WTC11 (cell line): ENCODE measurements around the gene NOTUM. TPM values are rescaled to one million over a fixed set of nuclear protein-coding genes. Genes with fewer than 3 reads are reported as not detected.

Experiments used
- ATAC-seq: fragments of 200-7000 bp; cut with Tn5 transposase; 2 replicates; pipeline ENCODE4 v1.10.0; 2021; ENCODE audit warnings: mild to moderate bottlenecking, moderate library complexity
- CTCF ChIA-PET: fragments of 300-600 bp; sonication (Branson Sonifier 250); formaldehyde crosslinking; loops from one replicate; lab custom pipeline; 2021; ENCODE audit warnings: antibody characterized with exemption; lab: Charles Lee
- POLR2A ChIA-PET: fragments of 350-600 bp; sonication (Branson Sonifier 250); formaldehyde crosslinking; loops from one replicate; lab custom pipeline; 2021; ENCODE audit warnings: antibody characterized with exemption; lab: Charles Lee
- DNase-seq: peaks from one replicate; pipeline ENCODE4 v3.0.0; 2021; ENCODE audit warnings: low spot score
- H3K27ac Mint-ChIP-seq: 2 replicates; pipeline ENCODE4 v1.8.0; 2021; ENCODE audit warnings: mixed read lengths
- H3K27me3 Mint-ChIP-seq: 2 replicates; pipeline ENCODE4 v1.8.0; 2021; ENCODE audit warnings: low read depth, mild to moderate bottlenecking, moderate library complexity, mixed read lengths
- H3K36me3 Mint-ChIP-seq: 2 replicates; pipeline ENCODE4 v1.8.0; 2021; ENCODE audit warnings: mixed read lengths
- H3K4me1 Mint-ChIP-seq: 2 replicates; pipeline ENCODE4 v1.8.0; 2022; ENCODE audit warnings: mixed read lengths
- H3K4me3 Mint-ChIP-seq: 2 replicates; pipeline ENCODE4 v1.8.0; 2021; ENCODE audit warnings: mild to moderate bottlenecking, moderate library complexity, mixed read lengths
- H3K9me3 Mint-ChIP-seq: 2 replicates; pipeline ENCODE4 v1.8.0; 2021; ENCODE audit warnings: mixed read lengths
- ATF2 ChIP-seq: sonication (generic); formaldehyde crosslinking; IDR thresholded peaks from 2 replicates; pipeline ENCODE4 v1.8.1; 2022; ENCODE audit warnings: low read depth, missing genetic modification reagents, borderline replicate concordance
- ELF4 ChIP-seq: sonication (generic); formaldehyde crosslinking; IDR thresholded peaks from 2 replicates; pipeline ENCODE4 v1.8.1; 2022; ENCODE audit warnings: low read depth, mild to moderate bottlenecking, moderate library complexity, missing genetic modification reagents
- FOXP1 ChIP-seq: sonication (generic); formaldehyde crosslinking; IDR thresholded peaks from 2 replicates; pipeline ENCODE4 v1.8.0; 2022; ENCODE audit warnings: missing genetic modification reagents, mild to moderate bottlenecking, moderate library complexity, borderline replicate concordance
- GABPB1 ChIP-seq: sonication (generic); formaldehyde crosslinking; IDR thresholded peaks from 2 replicates; pipeline ENCODE4 v1.8.1; 2023; ENCODE audit warnings: mild to moderate bottlenecking, missing genetic modification reagents
- HMGXB4 ChIP-seq: sonication (generic); formaldehyde crosslinking; IDR thresholded peaks from 2 replicates; pipeline ENCODE4 v1.8.1; 2023; ENCODE audit warnings: mild to moderate bottlenecking, moderate library complexity, missing genetic modification reagents
- NFE2L1 ChIP-seq: sonication (generic); formaldehyde crosslinking; IDR thresholded peaks from 2 replicates; pipeline ENCODE4 v1.8.1; 2023; ENCODE audit warnings: missing genetic modification reagents
- SOX15 ChIP-seq: fragments of 250-450 bp; sonication (Bioruptor Pico); IDR thresholded peaks from 2 replicates; pipeline ENCODE4 v1.9.0; 2021; ENCODE audit warnings: mild to moderate bottlenecking
- ZNF281 ChIP-seq: sonication (generic); formaldehyde crosslinking; IDR thresholded peaks from 2 replicates; pipeline ENCODE4 v1.8.0; 2023; ENCODE audit warnings: mild to moderate bottlenecking, missing genetic modification reagents
- ZNF423 ChIP-seq: fragments of 250-450 bp; sonication (Bioruptor Pico); IDR thresholded peaks from 2 replicates; pipeline ENCODE4 v2.1.2; 2022; ENCODE audit warnings: mild to moderate bottlenecking, moderate library complexity
- total RNA-seq: library from RNA; stranded (reverse); gene quantifications from 3 replicates; pipeline ENCODE4 v1.2.3, GENCODE V29; 2021

Gene NOTUM
- total RNA-seq, 1 experiment from 2014 or later: 1.7 TPM

GRCh38 chr17:81966343-81967243, 5.6 kb upstream of the NOTUM start:
- POLR2A ChIA-PET: no interaction called here
- no peak overlapping the region for H3K27ac Mint-ChIP-seq
- TF ChIP-seq ZNF423 (CRISPR knock-in tag) (peak; percentile 43), ELF4 (CRISPR knock-in tag) (0 out of 2 replicates have a peak, but pooled peaks have one; percentile 32), HMGXB4 (0 out of 2 replicates have a peak, but pooled peaks have one; percentile 28), NFE2L1 (CRISPR knock-in tag) (no peak), SOX15 (CRISPR knock-in tag) (no peak), FOXP1 (CRISPR knock-in tag) (0 out of 2 replicates have a peak, but pooled peaks have one; percentile 5), ZNF281 (0 out of 2 replicates have a peak, but pooled peaks have one; percentile 62), GABPB1 (peak; percentile 78)
- TF ChIP-seq, all 79 proteins: peak for 6
- DNase-seq: peak; percentile 69
- Mint-ChIP-seq H3K36me3 (no peaks in the 10 kb centered on the region), H3K4me3 (no peak overlapping the region), H3K9me3 (no peaks in the 10 kb centered on the region), H3K27me3 (peaks cover 71% of the 10 kb centered on the region), H3K4me1 (peaks cover 16% of the 10 kb centered on the region)
- peak; percentile 58 for ATAC-seq
- CTCF ChIA-PET: interaction anchor here (0.8 to 2.5 kb wide), 11 partner anchors 14 to 97 kb away, joined by 3 to 13 read pairs (median 5); partner anchors contain the start of genes DCXR and MAFG

GRCh38 chr17:81964081-81964849, 3.3 kb upstream of the NOTUM start:
- ChIA-PET POLR2A (no interaction called here), CTCF (no interaction called here)
- H3K4me3 Mint-ChIP-seq: no peak overlapping the region

More at GRCh38 chr17:81964081-81964849, 3.3 kb upstream of the NOTUM start:
- DNase-seq (no peak), ATAC-seq (no peak)
- Mint-ChIP-seq H3K27ac (no peak overlapping the region), H3K4me1 (peaks cover 16% of the 10 kb centered on the region), H3K9me3 (no peaks in the 10 kb centered on the region), H3K36me3 (no peaks in the 10 kb centered on the region)
- TF ChIP-seq ATF2 (CRISPR knock-in tag) (no peak), GABPB1 (peak; percentile 33; the same call in 1 of the 2 replicates)
- TF ChIP-seq, all 79 proteins: peak for 1
- peaks cover 73% of the 10 kb centered on the region for H3K27me3 Mint-ChIP-seq
